Measurements from ENCODE around the gene SPATS2L.

Gene SPATS2L

GRCh38 chr2:200314976-200315567 is 8.6 kb downstream of the SPATS2L start:
- no peaks in the 10 kb centered on the region for H3K36me3 ChIP-seq (ENCODE audit: control insufficient read depth, low read length)
- H3K79me2 ChIP-seq (ENCODE audit: control insufficient read depth, low read length) = no peaks in the 10 kb centered on the region
- no peak overlapping the region for H3K4me3 ChIP-seq (ENCODE audit: low read length)
- TF ChIP-seq CTCF (IDR thresholded peaks at IDR 0.05; ENCODE audit: low read depth, low read length, poor library complexity, severe bottlenecking) = no peak
- no peak for TF ChIP-seq EZH2phosphoT487 (IDR thresholded peaks at IDR 0.05; ENCODE audit: borderline replicate concordance, low read length)
- H4K20me1 ChIP-seq (ENCODE audit: control insufficient read depth, insufficient read depth, low read depth, low read length) = no peaks in the 10 kb centered on the region
- H3K27me3 ChIP-seq (ENCODE audit: control insufficient read depth, low read length) = no peaks in the 10 kb centered on the region
- no peaks in the 10 kb centered on the region for H3K9me2 ChIP-seq (replicated peaks; ENCODE audit: control insufficient read depth, low read length)
- no peaks in the 10 kb centered on the region for H3K9me3 ChIP-seq (ENCODE audit: control insufficient read depth, insufficient read depth, low read length)
- no peaks in the 10 kb centered on the region for H3F3A ChIP-seq (ENCODE audit: control insufficient read depth, insufficient read depth)
- no peaks in the 10 kb centered on the region for H3K4me1 ChIP-seq (ENCODE audit: control insufficient read depth, low read length)
- no peak overlapping the region for H3K4me2 ChIP-seq (ENCODE audit: low read length)
- H3K27ac ChIP-seq (ENCODE audit: low read depth, low read length) = no peak overlapping the region

GRCh38 chr2:200317975-200318374 is 11.5 kb downstream of the SPATS2L start:
- no peak overlapping the region for H3K4me3 ChIP-seq (ENCODE audit: low read length)
- H3K9me3 ChIP-seq (ENCODE audit: control insufficient read depth, insufficient read depth, low read length) = no peaks in the 10 kb centered on the region
- H3K4me2 ChIP-seq (ENCODE audit: low read length) = no peak overlapping the region
- peaks cover 8% of the 10 kb centered on the region for H3K27me3 ChIP-seq (ENCODE audit: control insufficient read depth, low read length)
- no peak overlapping the region for H3K27ac ChIP-seq (ENCODE audit: low read depth, low read length)
- H3K79me2 ChIP-seq (ENCODE audit: control insufficient read depth, low read length) = no peaks in the 10 kb centered on the region
- H3K36me3 ChIP-seq (ENCODE audit: control insufficient read depth, low read length) = no peaks in the 10 kb centered on the region
- H3K4me1 ChIP-seq (ENCODE audit: control insufficient read depth, low read length) = no peaks in the 10 kb centered on the region
- no peaks in the 10 kb centered on the region for H3F3A ChIP-seq (ENCODE audit: control insufficient read depth, insufficient read depth)
- no peaks in the 10 kb centered on the region for H3K9me2 ChIP-seq (replicated peaks; ENCODE audit: control insufficient read depth, low read length)
- no peaks in the 10 kb centered on the region for H4K20me1 ChIP-seq (ENCODE audit: control insufficient read depth, insufficient read depth, low read depth, low read length)
- no peak for TF ChIP-seq EZH2phosphoT487 (IDR thresholded peaks at IDR 0.05; ENCODE audit: borderline replicate concordance, low read length)

- TF ChIP-seq CTCF (IDR thresholded peaks at IDR 0.05; ENCODE audit: low read depth, low read length, poor library complexity, severe bottlenecking) (no peak), EZH2phosphoT487 (IDR thresholded peaks at IDR 0.05; ENCODE audit: borderline replicate concordance, low read length) (no peak)
- Histone ChIP-seq H3K4me3 (ENCODE audit: low read length) (no peak overlapping the region), H3K9me3 (ENCODE audit: control insufficient read depth, insufficient read depth, low read length) (no peaks in the 10 kb centered on the region), H3K79me2 (ENCODE audit: control insufficient read depth, low read length) (no peaks in the 10 kb centered on the region), H3K27me3 (ENCODE audit: control insufficient read depth, low read length) (peaks cover 9% of the 10 kb centered on the region), H4K20me1 (ENCODE audit: control insufficient read depth, insufficient read depth, low read depth, low read length) (no peaks in the 10 kb centered on the region), H3F3A (ENCODE audit: control insufficient read depth, insufficient read depth) (no peaks in the 10 kb centered on the region), H3K27ac (ENCODE audit: low read depth, low read length) (no peak overlapping the region), H3K36me3 (ENCODE audit: control insufficient read depth, low read length) (no peaks in the 10 kb centered on the region), H3K4me2 (ENCODE audit: low read length) (no peak overlapping the region), H3K4me1 (ENCODE audit: control insufficient read depth, low read length) (no peaks in the 10 kb centered on the region), H3K9me2 (replicated peaks; ENCODE audit: control insufficient read depth, low read length) (no peaks in the 10 kb centered on the region)
These were observed 12.5 kb downstream of the SPATS2L start for GRCh38 chr2:200318940-200319435.

GRCh38 chr2:200319548-200320337 is 13.2 kb downstream of the SPATS2L start:
- H3K27ac ChIP-seq (ENCODE audit: low read depth, low read length) = no peak overlapping the region
- H3K36me3 ChIP-seq (ENCODE audit: control insufficient read depth, low read length) = no peaks in the 10 kb centered on the region
- no peaks in the 10 kb centered on the region for H3K79me2 ChIP-seq (ENCODE audit: control insufficient read depth, low read length)
- H3K4me3 ChIP-seq (ENCODE audit: low read length) = no peak overlapping the region
- no peak overlapping the region for H3K4me2 ChIP-seq (ENCODE audit: low read length)
- no peaks in the 10 kb centered on the region for H3K9me3 ChIP-seq (ENCODE audit: control insufficient read depth, insufficient read depth, low read length)
- peaks cover 13% of the 10 kb centered on the region for H3K27me3 ChIP-seq (ENCODE audit: control insufficient read depth, low read length)
- no peaks in the 10 kb centered on the region for H3K9me2 ChIP-seq (replicated peaks; ENCODE audit: control insufficient read depth, low read length)
- no peaks in the 10 kb centered on the region for H3K4me1 ChIP-seq (ENCODE audit: control insufficient read depth, low read length)
- no peaks in the 10 kb centered on the region for H4K20me1 ChIP-seq (ENCODE audit: control insufficient read depth, insufficient read depth, low read depth, low read length)
- H3F3A ChIP-seq (ENCODE audit: control insufficient read depth, insufficient read depth) = no peaks in the 10 kb centered on the region
- TF ChIP-seq EZH2phosphoT487 (IDR thresholded peaks at IDR 0.05; ENCODE audit: borderline replicate concordance, low read length) = no peak
